HCT116 (cell line): ENCODE data around the gene NCOR1. TPM values are rescaled to one million over a fixed set of nuclear protein-coding genes. Genes with fewer than 3 reads are reported as not detected.
A peak's percentile ranks its signal among the peaks of the same experiment; 100 is the strongest.

Source experiments
- ATAC-seq: fragments of 200-7000 bp; cut with Tn5 transposase; 2 replicates; pipeline ENCODE4 v1.9.1; 2020; ENCODE audit warnings: mild to moderate bottlenecking, moderate library complexity
- BruUV-seq: library from RNA; stranded (reverse); fragments of 400-500 nt; replicated peaks from 2 replicates; lab custom pipeline; 2021; lab: Mats Ljungman, UMichigan
- CTCF ChIA-PET: fragments of 300-600 bp; sonication (Branson Sonifier 250); formaldehyde crosslinking; loops from one replicate; lab custom pipeline; 2021; ENCODE audit warnings: antibody characterized with exemption; lab: Charles Lee
- POLR2A ChIA-PET: fragments of 300-600, 350-600 bp; sonication (Branson Sonifier 250); formaldehyde crosslinking; loops from one replicate; lab custom pipeline; 2021; ENCODE audit warnings: antibody characterized with exemption; lab: Charles Lee
- RAD21 ChIA-PET, 2 experiments: fragments of 300-600 bp; sonication (Branson Sonifier 250); formaldehyde crosslinking; loops; one replicate each; lab custom pipeline; 2023; ENCODE audit warnings: low total read pairs in 2 of 2; ENCODE audit not compliant: uncharacterized antibody in 2 of 2, unreplicated experiment in 2 of 2, low non-redundant PET in 1 of 2; lab: Charles Lee
- DNase-seq: peaks from one replicate; pipeline ENCODE4 v3.0.0-alpha.2; 2010; ENCODE audit warnings: low read depth, low spot score
- H2AFZ ChIP-seq: fragments of 200-600 bp; shearing (Covaris generic), sonication (generic); 2 replicates; pipeline ENCODE4 v1.6.1; 2017; ENCODE audit warnings: low read depth, mixed run types, mixed read lengths, antibody characterized with exemption, low read length; ENCODE audit not compliant: poor library complexity, severe bottlenecking
- H3K27ac ChIP-seq: 2 replicates; pipeline ENCODE4 v1.5.1; 2012; ENCODE audit warnings: low read depth, low read length
- H3K27me3 ChIP-seq: fragments of 200-600 bp; sonication (generic); 2 replicates; pipeline ENCODE4 v1.6.1; 2016; ENCODE audit warnings: mixed run types, low read length, mixed read lengths; ENCODE audit not compliant: insufficient read depth
- H3K36me3 ChIP-seq, 2 experiments: fragments of 200-500 bp in 1 of 2; fragments of 200-600 bp in 1 of 2; sonication (Bioruptor generic) in 1 of 2; sonication (generic) in 1 of 2; 2 replicates each; pipeline versions ENCODE4 v1.5.1 to v1.6.1; 2014 to 2016; ENCODE audit warnings: low read length in 2 of 2, inconsistent platforms in 1 of 2, mixed read lengths in 1 of 2, mixed run types in 1 of 2; ENCODE audit not compliant: insufficient read depth in 2 of 2, control insufficient read depth in 1 of 2
- H3K4me1 ChIP-seq, 2 experiments: fragments of 200-600 bp in 1 of 2; sonication (generic) in 1 of 2; 2 replicates each; pipeline versions ENCODE4 v1.5.1 to v1.6.1; 2012 to 2017; ENCODE audit warnings: low read length in 2 of 2, inconsistent platforms in 1 of 2, mild to moderate bottlenecking in 1 of 2, mixed read lengths in 1 of 2, mixed run types in 1 of 2, moderate library complexity in 1 of 2; ENCODE audit not compliant: insufficient read depth in 2 of 2, control insufficient read depth in 1 of 2
- H3K4me2 ChIP-seq: fragments of 200-600 bp; sonication (generic); 2 replicates; pipeline ENCODE4 v1.6.1; 2017; ENCODE audit warnings: mixed run types, low read length, mixed read lengths
- H3K4me3 ChIP-seq, 2 experiments: fragments of 200-600 bp in 1 of 2; sonication (generic) in 1 of 2; replicated peaks in 1 of 2; 2 replicates each; pipeline ENCODE4 v1.5.1; 2011 to 2016; ENCODE audit warnings: low read length in 2 of 2, control low read depth in 1 of 2, low read depth in 1 of 2, mild to moderate bottlenecking in 1 of 2, mixed read lengths in 1 of 2, mixed run types in 1 of 2
- H3K79me2 ChIP-seq: fragments of 200-600 bp; sonication (generic); 2 replicates; pipeline ENCODE4 v1.6.1; 2017; ENCODE audit warnings: mild to moderate bottlenecking, mixed run types, low read length, moderate library complexity, mixed read lengths; ENCODE audit not compliant: insufficient read depth
- H3K9ac ChIP-seq: fragments of 200-600 bp; sonication (generic); 2 replicates; pipeline ENCODE4 v1.6.1; 2016; ENCODE audit warnings: low read length, mixed read lengths
- H3K9me2 ChIP-seq: fragments of 200-600 bp; sonication (generic), shearing (Covaris generic); 2 replicates; pipeline ENCODE4 v1.6.1; 2017; ENCODE audit warnings: mixed run types, mild to moderate bottlenecking, moderate library complexity; ENCODE audit not compliant: insufficient read depth
- H3K9me3 ChIP-seq, 2 experiments: fragments of 200-500 bp in 1 of 2; fragments of 200-600 bp in 1 of 2; sonication (Bioruptor generic) in 1 of 2; sonication (generic) in 1 of 2; 2 replicates each; pipeline ENCODE4 v1.6.1; 2014 to 2017; ENCODE audit warnings: low read length in 2 of 2, mixed read lengths in 2 of 2, inconsistent platforms in 1 of 2, low read depth in 1 of 2, mild to moderate bottlenecking in 1 of 2, mixed run types in 1 of 2, moderate library complexity in 1 of 2; ENCODE audit not compliant: control insufficient read depth in 1 of 2, insufficient read depth in 1 of 2
- H4K20me1 ChIP-seq: fragments of 200-600 bp; sonication (generic), shearing (Covaris generic); 2 replicates; pipeline ENCODE4 v1.6.1; 2017; ENCODE audit warnings: mixed run types, mild to moderate bottlenecking, moderate library complexity; ENCODE audit not compliant: insufficient read depth
- CBX3 ChIP-seq: IDR thresholded peaks from 2 replicates; pipeline ENCODE4 v1.6.1; 2012; ENCODE audit warnings: low read depth
- EZH2phosphoT487 ChIP-seq: fragments of 200-600 bp; IDR thresholded peaks from 2 replicates; pipeline ENCODE4 v1.6.1; 2018; ENCODE audit warnings: antibody characterized with exemption, borderline replicate concordance
- JUND ChIP-seq: IDR thresholded peaks from 2 replicates; pipeline ENCODE4 v1.6.1; 2012
- POLR2AphosphoS5 ChIP-seq: IDR thresholded peaks from 2 replicates; pipeline ENCODE4 v1.6.1; 2011; ENCODE audit warnings: mild to moderate bottlenecking, low read depth, low read length, moderate library complexity
- RAD21 ChIP-seq: IDR thresholded peaks from 2 replicates; pipeline ENCODE4 v1.6.1; 2012; ENCODE audit warnings: low read depth, mild to moderate bottlenecking
- SIN3A ChIP-seq: IDR thresholded peaks from 2 replicates; pipeline ENCODE4 v1.6.1; 2012; ENCODE audit warnings: low read depth
- SP1 ChIP-seq: IDR thresholded peaks from 2 replicates; pipeline ENCODE4 v1.6.1; 2012; ENCODE audit warnings: low read depth
- TCF7L2 ChIP-seq: IDR thresholded peaks from 2 replicates; pipeline ENCODE4 v1.7.0; 2011; ENCODE audit warnings: borderline replicate concordance, inconsistent platforms; ENCODE audit not compliant: insufficient read depth, insufficient read length; ENCODE audit errors: extremely low read depth
- ZFX ChIP-seq: fragments of 450-650 bp; IDR thresholded peaks from 2 replicates; pipeline ENCODE4 v1.6.1; 2017
- intact Hi-C: fragments of 100-400 bp; cut with micrococcal nuclease; formaldehyde crosslinking; loops from 2 replicates; pipeline ENCODE4 v1.10.0; 2022
- total RNA-seq: library from RNA; stranded (reverse); gene quantifications from one replicate; pipeline ENCODE4 v1.2.1, GENCODE V29; 2021; ENCODE audit not compliant: unreplicated experiment
- TF ChIP-seq, protein P1 (sequence below): IDR thresholded peaks from 2 replicates; pipeline ENCODE4 v1.6.1; 2012
- TF ChIP-seq, protein P2 (sequence below), 3 experiments: fragments of 200-600 bp in 1 of 3; sonication (generic) in 1 of 3; IDR thresholded peaks in 2 of 3; conservative IDR thresholded peaks in 1 of 3; 2 replicates each; pipeline ENCODE4 v1.5.1; 2012 to 2017; ENCODE audit warnings: low read depth in 2 of 3, low read length in 2 of 3, antibody characterized with exemption in 1 of 3, borderline replicate concordance in 1 of 3, control low read depth in 1 of 3, mild to moderate bottlenecking in 1 of 3, mixed read lengths in 1 of 3, mixed run types in 1 of 3, moderate library complexity in 1 of 3; ENCODE audit not compliant: insufficient read depth in 1 of 3

Gene NCOR1
- total RNA-seq, 1 experiment from 2014 or later: 43.7 TPM

DNA sequence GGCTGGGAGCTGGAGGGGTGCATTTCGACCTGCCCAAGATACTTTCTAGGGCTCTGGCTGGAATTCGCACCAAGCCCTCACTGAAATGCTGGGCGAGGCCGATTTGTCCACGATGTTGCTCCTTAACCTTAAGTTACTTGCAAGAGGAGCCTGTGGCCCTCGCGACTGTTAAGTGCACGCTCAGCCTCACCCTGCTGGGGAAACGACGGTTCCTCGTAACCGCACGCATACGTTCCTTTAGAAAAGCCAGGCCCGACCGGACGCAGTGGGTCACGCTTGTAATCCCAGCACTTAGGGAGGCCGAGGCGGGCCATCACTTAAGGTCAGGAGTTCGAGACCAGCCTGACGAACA lies 607 bp upstream of the NCOR1 start:
- no peaks in the 10 kb centered on the region for H3K9me3 ChIP-seq
- peaks cover 90% of the 10 kb centered on the region for H3K79me2 ChIP-seq
- no peaks in the 10 kb centered on the region for H3K27me3 ChIP-seq
- TF ChIP-seq POLR2AphosphoS5 (no peak), CBX3 (no peak)
- H3K9me2 ChIP-seq: no peaks in the 10 kb centered on the region
- peaks cover 13 to 37% of the 10 kb centered on the region in 2 experiments; a peak in 3 of 4 replicates for H3K4me1 ChIP-seq
- ATAC-seq: peak; percentile 4; the same call in 1 of the 2 replicates
- peak overlapping the region; percentile 94 for H3K27ac ChIP-seq
- ChIA-PET POLR2A (interaction anchor here (1.0 to 3.5 kb wide), 4 partner anchors 10 to 148 kb away, joined by 3 to 12 read pairs (median 3); no protein-coding TSS in a partner anchor), CTCF (no interaction called here), RAD21 (interaction anchor here (0.6 to 1.6 kb wide), 2 partner anchors 70 to 229 kb away, joined by 3 read pairs; no protein-coding TSS in a partner anchor)
- peaks cover 17% of the 10 kb centered on the region; the same call in 1 of the 2 replicates for H4K20me1 ChIP-seq
- intact Hi-C loops: loop anchor here (2.0 kb wide), 1 partner anchor 71 kb away; no protein-coding TSS in a partner anchor
- H3K4me3 ChIP-seq: peak overlapping the region; percentile 78 to 87
- peak overlapping the region; percentile 78 for H3K4me2 ChIP-seq
- peak overlapping the region; percentile 89 for H3K9ac ChIP-seq
- 0 out of 4 replicates have a peak, but pooled peaks cover 0 to 6% of the 10 kb centered on the region in 2 experiments for H3K36me3 ChIP-seq
- BruUV-seq: no TSS peak
- peak; percentile 24 for DNase-seq
- no peak overlapping the region for H2AFZ ChIP-seq

DNA sequence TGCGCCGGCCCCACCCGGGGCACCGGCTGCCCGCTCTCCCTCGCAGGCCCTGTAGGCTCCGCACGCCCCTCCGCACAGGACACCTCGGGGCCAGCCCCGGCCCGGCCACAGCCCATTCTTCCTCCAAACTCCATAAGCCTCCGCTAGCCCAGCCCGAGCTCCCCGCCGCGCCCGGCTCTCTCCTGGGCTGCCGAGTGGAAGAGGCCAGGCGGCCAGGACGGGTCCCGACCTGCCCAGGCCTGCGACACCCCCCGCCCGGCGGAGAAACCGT lies 397 bp downstream of the NCOR1 start:
- DNase-seq (no peak), ATAC-seq (peak; percentile 48)
- ChIA-PET RAD21 (interaction anchor here in 1 of 2 experiments (1.6 kb wide), 1 partner anchor 71 kb away, joined by 3 read pairs; no protein-coding TSS in a partner anchor), POLR2A (interaction anchor here (0.6 to 3.5 kb wide), 6 partner anchors 9 to 149 kb away, joined by 3 to 12 read pairs (median 3); no protein-coding TSS in a partner anchor), CTCF (no interaction called here)
- intact Hi-C loops: no loop called here
- Histone ChIP-seq H3K4me1 (peaks cover 13 to 37% of the 10 kb centered on the region in 2 experiments; a peak in 3 of 4 replicates), H3K9me3 (no peaks in the 10 kb centered on the region), H2AFZ (no peak overlapping the region), H3K9ac (peak overlapping the region; percentile 89), H3K4me2 (peak overlapping the region; percentile 78), H3K79me2 (peaks cover 90% of the 10 kb centered on the region), H3K4me3 (peak overlapping the region; percentile 78 to 87), H3K9me2 (no peaks in the 10 kb centered on the region), H3K27me3 (no peaks in the 10 kb centered on the region), H4K20me1 (peaks cover 17% of the 10 kb centered on the region; the same call in 1 of the 2 replicates), H3K36me3 (0 out of 4 replicates have a peak, but pooled peaks cover 0 to 6% of the 10 kb centered on the region in 2 experiments), H3K27ac (peak overlapping the region; percentile 94)
- no peak for TF ChIP-seq EZH2phosphoT487
- TF ChIP-seq ZFX: no peak
- TF ChIP-seq SIN3A: no peak
- TF ChIP-seq RAD21: no peak
- TF ChIP-seq TCF7L2: no peak
- TF ChIP-seq JUND: no peak
- TF ChIP-seq, protein P1, sequence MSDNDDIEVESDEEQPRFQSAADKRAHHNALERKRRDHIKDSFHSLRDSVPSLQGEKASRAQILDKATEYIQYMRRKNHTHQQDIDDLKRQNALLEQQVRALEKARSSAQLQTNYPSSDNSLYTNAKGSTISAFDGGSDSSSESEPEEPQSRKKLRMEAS: no peak
- no peak for TF ChIP-seq SP1
- TF ChIP-seq, protein P2, sequence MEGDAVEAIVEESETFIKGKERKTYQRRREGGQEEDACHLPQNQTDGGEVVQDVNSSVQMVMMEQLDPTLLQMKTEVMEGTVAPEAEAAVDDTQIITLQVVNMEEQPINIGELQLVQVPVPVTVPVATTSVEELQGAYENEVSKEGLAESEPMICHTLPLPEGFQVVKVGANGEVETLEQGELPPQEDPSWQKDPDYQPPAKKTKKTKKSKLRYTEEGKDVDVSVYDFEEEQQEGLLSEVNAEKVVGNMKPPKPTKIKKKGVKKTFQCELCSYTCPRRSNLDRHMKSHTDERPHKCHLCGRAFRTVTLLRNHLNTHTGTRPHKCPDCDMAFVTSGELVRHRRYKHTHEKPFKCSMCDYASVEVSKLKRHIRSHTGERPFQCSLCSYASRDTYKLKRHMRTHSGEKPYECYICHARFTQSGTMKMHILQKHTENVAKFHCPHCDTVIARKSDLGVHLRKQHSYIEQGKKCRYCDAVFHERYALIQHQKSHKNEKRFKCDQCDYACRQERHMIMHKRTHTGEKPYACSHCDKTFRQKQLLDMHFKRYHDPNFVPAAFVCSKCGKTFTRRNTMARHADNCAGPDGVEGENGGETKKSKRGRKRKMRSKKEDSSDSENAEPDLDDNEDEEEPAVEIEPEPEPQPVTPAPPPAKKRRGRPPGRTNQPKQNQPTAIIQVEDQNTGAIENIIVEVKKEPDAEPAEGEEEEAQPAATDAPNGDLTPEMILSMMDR (IDR thresholded peaks at IDR 0.05 in 2 of 3, conservative IDR thresholded peaks at IDR 0.05 in 1 of 3; ENCODE audit: borderline replicate concordance in 1 of 3, insufficient read depth in 1 of 3, low read depth in 2 of 3, low read length in 2 of 3): no peak
- BruUV-seq: no TSS peak
